GM12872 (cell line): ENCODE results near the gene FRMPD4.

Experiments
- TF ChIP-seq, protein P1 (sequence below): IDR thresholded peaks from 3 replicates; pipeline ENCODE4 v1.5.1; 2011; ENCODE audit warnings: low read depth, mild to moderate bottlenecking, low read length, moderate library complexity; ENCODE audit not compliant: insufficient read depth

FRMPD4 gene

GRCh38 chrX:12210971-12211370 lies 72.7 kb downstream of the FRMPD4 start:
- TF ChIP-seq, protein P1, sequence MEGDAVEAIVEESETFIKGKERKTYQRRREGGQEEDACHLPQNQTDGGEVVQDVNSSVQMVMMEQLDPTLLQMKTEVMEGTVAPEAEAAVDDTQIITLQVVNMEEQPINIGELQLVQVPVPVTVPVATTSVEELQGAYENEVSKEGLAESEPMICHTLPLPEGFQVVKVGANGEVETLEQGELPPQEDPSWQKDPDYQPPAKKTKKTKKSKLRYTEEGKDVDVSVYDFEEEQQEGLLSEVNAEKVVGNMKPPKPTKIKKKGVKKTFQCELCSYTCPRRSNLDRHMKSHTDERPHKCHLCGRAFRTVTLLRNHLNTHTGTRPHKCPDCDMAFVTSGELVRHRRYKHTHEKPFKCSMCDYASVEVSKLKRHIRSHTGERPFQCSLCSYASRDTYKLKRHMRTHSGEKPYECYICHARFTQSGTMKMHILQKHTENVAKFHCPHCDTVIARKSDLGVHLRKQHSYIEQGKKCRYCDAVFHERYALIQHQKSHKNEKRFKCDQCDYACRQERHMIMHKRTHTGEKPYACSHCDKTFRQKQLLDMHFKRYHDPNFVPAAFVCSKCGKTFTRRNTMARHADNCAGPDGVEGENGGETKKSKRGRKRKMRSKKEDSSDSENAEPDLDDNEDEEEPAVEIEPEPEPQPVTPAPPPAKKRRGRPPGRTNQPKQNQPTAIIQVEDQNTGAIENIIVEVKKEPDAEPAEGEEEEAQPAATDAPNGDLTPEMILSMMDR = no peak

DNA sequence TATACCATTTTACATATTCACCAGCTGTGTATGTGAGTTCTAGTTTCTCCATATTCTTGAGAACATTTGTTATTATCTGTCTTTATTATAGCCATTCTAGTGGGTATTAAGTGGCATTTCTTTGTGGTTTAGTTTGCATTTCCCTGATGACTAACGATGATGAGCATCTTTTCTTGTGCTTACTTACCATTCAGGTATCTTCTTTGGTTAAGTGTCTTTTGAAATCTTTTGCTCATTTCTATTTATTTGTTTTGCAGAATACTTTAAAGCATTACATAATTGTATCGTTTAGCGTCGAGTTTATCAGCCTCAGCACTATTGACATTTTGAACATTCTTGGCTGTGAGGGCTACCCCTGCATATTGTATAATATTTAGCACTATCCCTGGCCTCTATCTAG lies 85.4 kb downstream of the FRMPD4 start:
- TF ChIP-seq, protein P1 = no peak

- TF ChIP-seq, protein P1 = no peak
Measured at GRCh38 chrX:12225107-12225506, 86.8 kb downstream of the FRMPD4 start.

- TF ChIP-seq, protein P1 = no peak
Measured at GRCh38 chrX:12227412-12228041, 89.3 kb downstream of the FRMPD4 start.

- TF ChIP-seq, protein P1 = no peak
Measured at GRCh38 chrX:12228862-12229261, 90.6 kb downstream of the FRMPD4 start.

- TF ChIP-seq, protein P1 = no peak
Measured at GRCh38 chrX:12229986-12230385, 91.7 kb downstream of the FRMPD4 start.

DNA sequence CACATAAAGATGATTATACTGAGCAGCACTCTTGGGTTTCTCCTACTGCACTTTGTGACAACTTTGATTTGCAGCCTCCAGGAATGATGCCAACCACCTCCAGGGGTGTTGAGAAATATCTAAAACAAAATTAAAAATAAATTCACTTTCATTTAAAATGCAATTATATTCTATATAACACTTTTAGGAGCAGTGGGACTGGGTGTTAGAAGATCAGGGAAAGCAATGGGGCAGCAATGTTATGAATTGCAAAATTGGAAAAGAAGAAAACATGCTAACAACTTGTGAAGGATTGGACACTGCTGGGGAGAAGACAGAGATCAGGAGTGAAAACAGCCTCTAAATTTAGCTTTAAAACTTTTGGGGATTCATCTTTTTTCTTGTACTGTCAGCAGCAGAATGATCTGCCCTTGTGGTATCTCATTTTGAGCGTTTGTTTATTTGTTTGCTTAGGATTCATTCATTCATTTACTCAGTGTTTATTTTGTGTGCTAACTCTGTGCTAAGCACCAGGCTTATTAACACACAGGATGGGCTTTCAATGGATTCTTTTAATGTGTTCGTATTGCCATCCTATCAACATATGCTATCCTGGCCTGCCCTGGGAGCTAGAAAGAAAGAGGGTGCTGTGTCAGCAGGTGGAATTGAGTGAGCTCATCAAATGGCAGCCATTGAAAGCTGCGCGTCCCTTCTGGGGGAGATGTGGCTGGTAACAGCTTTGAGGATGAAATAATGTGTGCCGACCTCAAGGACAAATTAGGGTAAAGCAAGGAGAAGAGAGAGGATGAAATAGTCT lies 96.5 kb downstream of the FRMPD4 start:
- TF ChIP-seq, protein P1 = no peak
